NT2/D1 (cell line): ENCODE measurements around the gene OGA.

ENCODE experiments used
- SUZ12 ChIP-seq: IDR thresholded peaks from 2 replicates; pipeline ENCODE4 v1.6.1; 2011; ENCODE audit not compliant: insufficient read length, insufficient read depth; ENCODE audit errors: extremely low read depth
- YY1 ChIP-seq: IDR thresholded peaks from 2 replicates; pipeline ENCODE4 v1.6.1; 2011; ENCODE audit not compliant: insufficient read length, insufficient read depth
- ZNF274 ChIP-seq: IDR thresholded peaks from 2 replicates; pipeline ENCODE4 v1.6.1; 2011; ENCODE audit warnings: mild to moderate bottlenecking, low read depth, low read length

GRCh38 chr10:101774589-101775272 is 43.5 kb downstream of the OGA start:
- TF ChIP-seq YY1 (no peak), ZNF274 (no peak), SUZ12 (no peak)
